Dermis blood vessel endothelial cell (primary cell): ENCODE data around the gene TTN. TPM values are rescaled to one million over a fixed set of nuclear protein-coding genes. Genes with fewer than 3 reads are reported as not detected.

Experiments used
- DNase-seq: peaks from one replicate; pipeline ENCODE4 v3.0.0; 2010
- total RNA-seq: library from RNA; depleted of rRNA; stranded (reverse); fragments of >200 nt; gene quantifications from 2 replicates; pipeline ENCODE4 v1.2.3, GENCODE V29; 2014

TTN gene
- total RNA-seq = 1.5 and 1.8 TPM in 2 replicates

DNA sequence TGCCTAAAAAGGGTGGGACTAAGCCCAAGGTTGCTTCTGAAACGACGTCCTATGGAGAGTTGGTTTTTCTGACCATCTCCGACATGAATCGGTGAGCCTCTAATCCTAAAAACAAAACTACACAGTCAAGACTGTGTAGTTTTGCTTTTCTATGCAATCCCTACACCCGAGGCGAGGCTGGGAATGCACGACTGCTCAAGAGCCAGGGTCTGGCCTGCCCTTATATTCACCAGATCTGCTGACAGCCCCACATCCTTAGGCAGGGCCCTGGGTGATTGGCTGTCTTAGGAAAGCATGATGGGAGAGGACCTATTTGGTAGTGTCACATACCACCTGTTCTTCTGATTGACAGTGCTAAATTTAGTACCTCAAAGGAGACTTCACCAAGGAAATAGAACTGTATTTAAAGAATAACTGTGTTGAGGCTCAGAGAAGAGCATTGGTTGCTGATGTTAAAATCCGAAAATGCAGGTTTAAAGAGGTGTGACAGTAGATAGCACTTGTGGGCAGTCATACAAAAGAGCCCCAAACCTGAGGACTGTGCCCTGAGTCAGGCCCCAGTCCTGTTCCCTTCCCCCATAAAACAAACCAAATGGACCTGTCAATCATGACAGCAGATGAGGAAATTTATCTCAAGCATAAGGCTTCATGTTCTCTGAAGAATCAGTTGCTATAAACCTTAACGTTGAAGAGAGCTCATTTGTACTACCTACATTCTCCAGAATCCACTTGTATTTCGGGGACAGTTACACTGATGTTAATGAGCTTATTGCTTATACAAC, at the start of gene TTN:
Gene TTN (minus strand): TSS at position 197 of the 782 bp plus-strand sequence. CDS start 2,781 bp downstream, outside the sequence.
- DNase-seq = no peak

GRCh38 chr2:178855151-178855550, 47.9 kb upstream of the TTN start:
- DNase-seq = no peak

GRCh38 chr2:178848335-178848734, 41.1 kb upstream of the TTN start:
- DNase-seq = no peak

DNA sequence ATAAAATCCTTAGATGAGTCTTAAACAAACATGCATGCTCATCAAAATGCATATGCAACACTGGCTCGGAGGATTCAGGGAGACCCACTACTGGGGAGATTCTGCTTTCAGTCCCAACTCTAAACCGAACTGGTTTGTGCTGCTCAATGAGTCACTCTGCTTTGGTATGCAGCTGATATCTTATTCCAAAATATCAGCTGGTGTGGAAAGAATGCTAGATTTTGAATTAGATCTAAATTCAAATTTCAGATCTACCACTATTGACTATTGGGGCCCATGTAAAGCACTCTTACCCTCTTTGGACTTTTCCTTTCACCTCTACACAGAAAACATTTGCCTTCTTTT, 39.2 kb upstream of the TTN start:
- no peak for DNase-seq

DNA sequence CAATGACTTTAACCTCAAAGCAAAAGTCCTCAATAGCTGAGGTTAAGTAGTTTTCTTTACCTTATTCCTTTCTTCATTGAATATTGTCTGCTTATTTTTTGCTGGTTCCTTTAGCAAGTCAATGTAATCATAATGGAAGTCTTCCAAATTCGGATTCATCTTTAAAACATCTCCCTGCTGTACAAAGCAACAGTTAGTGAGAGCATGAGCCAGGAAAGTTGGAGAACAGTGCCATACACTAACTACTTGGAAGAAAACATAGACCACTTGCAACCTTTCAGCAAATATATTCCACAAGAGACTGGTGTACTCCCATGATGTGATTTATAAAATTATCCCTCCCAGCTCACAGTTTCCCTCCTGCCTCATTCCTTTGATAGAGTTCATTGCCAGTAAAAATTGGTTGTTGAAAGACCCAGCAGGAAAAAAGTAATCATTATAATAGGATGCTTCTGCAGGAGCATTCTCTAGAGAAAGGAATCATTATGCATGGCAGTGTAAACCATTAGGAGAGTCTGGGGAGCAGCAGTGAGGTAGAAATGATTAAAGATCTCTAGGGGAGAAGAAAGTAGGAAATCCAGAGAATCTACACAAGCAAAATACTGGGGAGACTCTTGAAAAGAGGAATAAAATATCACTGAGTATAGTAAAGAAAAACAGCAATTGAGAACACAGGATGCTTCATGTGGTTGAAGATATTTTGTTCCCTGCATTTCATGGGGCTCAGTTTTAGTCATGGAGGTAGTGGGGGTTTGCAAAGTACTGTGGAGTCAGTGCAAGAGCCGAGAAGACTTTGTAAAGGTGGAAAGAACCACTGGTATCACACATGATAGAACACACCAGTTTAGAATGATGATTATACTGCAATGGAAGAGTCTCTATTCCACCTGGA, 38.6 kb upstream of the TTN start:
- DNase-seq = no peak

DNA sequence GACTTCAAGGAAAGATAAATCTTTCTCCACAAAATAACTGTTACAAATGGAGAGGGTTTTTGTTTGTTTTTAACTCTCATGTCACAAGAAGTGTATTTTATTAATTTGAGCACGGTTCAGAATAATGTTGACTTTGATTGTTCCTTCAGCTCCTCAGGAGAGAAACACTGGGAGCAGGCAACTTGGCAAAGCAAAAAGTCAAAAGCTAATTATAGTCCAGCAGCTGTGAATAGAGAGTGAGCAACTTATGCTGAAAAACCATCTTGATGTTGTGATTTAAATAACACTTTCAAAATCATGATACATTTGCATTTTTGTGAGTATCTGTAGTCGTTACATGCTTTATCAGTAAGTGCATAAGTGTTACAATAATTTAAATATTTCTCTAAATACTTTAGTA, 37.5 kb upstream of the TTN start:
- no peak for DNase-seq

GRCh38 chr2:178844269-178844668, 37.0 kb upstream of the TTN start:
- DNase-seq = no peak

DNA sequence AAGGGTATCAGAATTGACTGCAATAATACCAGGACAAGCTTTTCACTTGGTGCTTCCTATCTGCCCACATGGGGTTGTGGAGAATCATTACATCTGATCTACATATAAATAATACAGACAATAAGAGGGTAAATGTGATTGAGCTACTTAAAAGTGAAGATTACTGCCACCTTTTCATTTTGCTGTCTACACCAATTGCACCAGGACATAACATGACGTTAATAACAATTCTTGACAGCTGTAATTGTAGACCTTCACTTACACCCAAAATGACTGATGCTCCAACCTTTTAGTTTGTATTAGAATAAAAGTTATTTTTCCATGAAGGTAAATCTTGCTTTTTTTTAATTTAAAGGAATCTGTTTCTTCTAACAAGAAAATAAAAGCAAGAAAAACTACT, 36.5 kb upstream of the TTN start:
- no peak for DNase-seq

DNA sequence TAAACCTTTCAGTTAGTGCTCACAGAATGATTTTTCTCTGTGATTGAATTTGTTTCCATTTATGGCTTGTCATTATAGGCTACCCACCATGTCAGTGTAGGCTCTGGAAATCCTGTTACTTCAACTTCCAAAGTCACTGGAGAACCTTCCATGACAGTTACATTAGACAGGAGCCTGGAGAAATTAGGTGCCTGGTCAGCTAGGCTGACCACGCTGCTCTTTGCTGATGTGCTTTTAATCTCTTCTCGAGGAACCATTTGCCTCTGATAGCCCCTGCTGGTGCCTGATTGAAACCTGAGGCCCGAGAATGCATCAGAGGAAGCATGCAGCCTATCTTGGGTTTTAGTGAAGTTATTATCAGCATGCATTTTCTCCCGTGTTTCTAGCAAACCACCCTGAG, 29.6 kb upstream of the TTN start:
- DNase-seq = no peak

DNA sequence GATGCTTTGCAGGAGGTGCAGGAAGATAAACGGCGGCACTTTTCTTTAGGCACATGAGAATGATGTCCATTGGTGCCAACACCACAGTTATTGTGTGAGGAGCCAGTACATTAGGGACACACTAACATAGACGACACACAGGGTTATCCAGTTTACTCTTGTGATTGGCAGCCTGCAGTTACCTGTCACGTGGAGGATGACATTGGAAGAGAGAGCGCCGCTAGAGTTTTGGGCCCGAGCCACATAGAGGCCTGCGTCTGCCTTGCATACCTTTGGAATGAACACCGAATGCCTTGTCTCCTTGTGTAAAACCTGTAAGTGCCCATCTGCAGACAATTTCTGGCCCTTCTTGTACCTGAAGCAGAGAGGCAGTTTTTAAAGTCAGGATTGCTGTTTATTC, 26.9 kb upstream of the TTN start:
- DNase-seq = no peak

DNA sequence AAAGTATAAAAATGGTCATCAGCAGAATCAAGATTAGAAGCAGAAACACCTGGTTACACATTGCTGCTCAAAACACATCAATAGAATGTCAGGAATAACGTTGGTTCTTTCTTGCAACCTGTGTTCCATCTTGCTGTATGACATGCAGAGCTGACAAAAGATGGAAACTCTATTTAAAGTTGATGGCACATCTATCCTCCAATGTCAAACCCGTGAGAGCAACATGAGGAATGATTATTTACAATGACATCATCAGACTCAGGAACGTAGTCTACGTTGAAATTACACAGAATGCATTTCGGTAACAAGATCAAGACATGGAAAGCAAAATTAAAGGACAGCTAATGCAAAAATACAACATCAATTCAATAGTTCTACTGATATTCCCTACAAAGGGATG, 26.2 kb upstream of the TTN start:
- DNase-seq = no peak

DNA sequence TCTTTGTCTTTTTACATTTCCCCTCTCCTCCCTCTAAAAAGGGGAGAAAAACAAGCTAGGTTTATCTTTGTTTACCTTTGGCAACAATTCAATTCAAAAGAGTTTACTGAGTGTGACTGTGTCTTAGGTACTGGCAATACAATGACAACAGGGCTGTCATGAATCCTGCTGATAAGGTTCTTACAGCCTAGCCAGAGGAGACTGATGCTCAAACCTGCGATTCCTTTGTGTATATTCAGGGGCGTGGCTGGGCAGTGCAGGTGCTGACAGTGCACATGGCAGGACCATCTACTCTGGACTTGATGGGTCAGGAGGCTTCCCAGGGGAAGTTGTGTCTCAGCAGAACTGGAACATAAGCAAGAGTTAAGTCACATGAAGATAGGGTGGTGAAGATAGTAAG, 23.2 kb upstream of the TTN start:
- DNase-seq = peak; percentile 36

- peak; percentile 52 for DNase-seq
Measured at GRCh38 chr2:178829981-178830380, 22.8 kb upstream of the TTN start.

DNA sequence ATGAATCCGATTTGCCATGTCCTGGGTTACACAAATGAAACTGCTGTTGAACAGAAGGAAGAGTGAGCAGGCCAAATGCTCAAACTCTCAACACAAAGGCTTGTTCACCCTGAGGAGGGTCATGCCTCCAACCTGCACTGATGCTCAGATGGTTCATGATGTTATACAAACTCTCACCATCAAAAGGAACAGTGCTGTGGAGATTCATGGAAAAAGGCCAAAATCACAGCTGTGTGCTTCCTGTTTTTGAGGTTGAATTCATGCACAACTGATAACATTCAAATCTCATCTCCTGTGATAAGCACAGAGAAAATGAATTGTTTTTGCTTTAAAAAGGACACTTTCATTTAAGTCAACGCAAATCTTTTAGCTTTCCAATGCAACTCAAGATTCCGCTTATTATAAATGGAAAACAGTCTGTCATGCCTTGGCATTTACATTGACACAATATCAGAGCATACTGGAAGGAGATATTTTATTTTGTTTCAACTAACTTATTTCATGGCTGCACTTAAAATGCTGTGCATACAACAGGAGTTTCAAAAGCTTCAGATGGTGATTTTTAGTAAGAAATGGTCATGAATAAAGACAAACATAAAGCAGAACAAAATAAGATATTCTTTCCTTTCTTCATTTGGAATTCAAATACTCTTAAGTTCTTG, 22.2 kb upstream of the TTN start:
- peak; percentile 93 for DNase-seq

- DNase-seq = peak; percentile 38
Measured at GRCh38 chr2:178828486-178828881, 21.3 kb upstream of the TTN start.

DNA sequence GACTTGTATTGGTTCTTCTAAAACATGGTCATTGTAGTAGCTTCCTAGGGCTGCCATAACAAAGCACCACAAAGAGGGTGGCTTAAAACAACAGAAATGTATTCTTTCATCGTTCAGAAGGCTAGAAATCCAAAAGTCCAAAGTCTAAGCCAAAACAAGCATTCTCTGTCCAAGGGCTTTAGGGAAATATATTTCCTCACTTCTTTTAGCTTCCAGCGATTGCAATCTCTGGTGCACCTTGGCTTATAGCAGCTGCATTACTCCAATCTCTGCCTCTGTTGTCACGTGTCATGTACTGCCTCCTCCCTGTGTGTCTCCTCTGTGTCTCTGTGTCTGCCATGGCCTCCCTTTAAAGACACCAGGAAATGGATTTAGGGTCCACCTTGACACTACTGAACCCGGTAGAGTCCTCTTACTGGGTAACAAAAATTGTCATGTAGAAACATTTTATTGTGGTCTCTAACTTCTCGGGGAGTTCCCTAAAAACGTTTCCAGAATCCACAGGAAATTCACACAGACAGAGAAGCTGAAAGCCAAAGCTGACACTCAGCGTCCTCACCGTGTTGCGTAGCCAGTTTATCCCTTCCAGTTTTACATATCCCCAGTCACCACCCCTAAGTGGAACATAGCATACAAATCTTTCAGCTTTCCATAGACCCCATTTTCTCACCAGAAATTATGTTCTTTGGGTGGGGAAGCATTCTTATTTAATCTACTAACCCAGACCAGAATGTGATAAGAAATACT, 20.7 kb upstream of the TTN start:
- peak; percentile 37 for DNase-seq

DNA sequence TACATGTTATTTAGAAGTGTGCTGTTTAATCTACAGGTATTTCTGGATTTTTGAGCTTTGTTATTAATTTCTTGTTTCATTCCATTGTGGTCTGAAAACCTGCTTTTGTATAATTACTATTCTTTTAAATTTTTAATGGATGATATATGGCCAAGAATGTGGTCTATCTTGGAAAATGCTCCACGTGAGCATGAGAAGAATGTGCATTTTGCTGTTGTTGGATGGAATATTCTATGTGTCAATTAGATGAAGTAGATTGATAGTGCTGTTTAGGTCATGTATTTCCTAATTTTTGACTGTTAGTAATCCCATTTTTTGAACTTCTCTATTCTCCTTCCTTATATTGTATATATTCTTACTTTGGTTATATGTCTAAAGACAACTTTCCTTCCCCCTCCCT, 19.9 kb upstream of the TTN start:
- no peak for DNase-seq

DNA sequence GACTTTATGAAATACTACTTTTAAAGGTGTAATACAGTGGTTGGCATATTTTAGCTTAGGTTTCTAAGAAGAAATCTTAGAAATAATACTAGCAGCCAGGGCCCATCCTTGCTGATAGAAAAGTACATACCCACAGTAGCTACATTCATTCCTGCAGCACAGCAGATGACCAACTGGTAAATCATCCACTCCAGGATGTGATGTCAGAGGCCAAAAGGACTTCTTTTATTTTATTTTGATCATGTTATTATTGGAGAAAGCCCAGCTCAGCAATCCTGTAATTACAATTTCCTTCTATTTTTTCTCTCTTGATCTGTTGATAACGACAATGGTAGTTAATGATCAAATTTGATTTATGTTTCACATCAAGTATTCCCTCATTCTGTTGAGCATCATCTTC, 18.0 kb upstream of the TTN start:
- DNase-seq = peak; percentile 84

- DNase-seq = no peak
Measured at GRCh38 chr2:178824181-178824580, 17.0 kb upstream of the TTN start.

DNA sequence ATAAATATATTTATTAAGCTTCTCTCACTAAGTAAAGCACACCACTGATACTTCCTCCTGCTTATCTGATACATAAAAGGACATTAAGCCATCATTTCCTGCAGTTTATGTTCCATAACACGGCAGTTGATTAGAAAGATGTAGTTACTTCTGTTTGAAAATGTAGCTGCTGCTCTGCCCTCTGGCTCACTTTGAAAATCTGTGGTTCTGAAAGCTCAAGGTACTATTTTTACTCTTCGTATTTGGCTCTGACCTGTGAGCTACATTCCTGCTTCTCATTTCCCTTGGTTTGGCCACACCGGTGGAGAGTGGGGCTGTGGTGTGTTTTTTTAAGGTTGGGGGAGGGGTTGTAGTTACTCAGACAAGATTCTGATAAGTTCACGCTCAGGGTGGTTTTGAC, 12.8 kb upstream of the TTN start:
- DNase-seq = peak; percentile 57

DNA sequence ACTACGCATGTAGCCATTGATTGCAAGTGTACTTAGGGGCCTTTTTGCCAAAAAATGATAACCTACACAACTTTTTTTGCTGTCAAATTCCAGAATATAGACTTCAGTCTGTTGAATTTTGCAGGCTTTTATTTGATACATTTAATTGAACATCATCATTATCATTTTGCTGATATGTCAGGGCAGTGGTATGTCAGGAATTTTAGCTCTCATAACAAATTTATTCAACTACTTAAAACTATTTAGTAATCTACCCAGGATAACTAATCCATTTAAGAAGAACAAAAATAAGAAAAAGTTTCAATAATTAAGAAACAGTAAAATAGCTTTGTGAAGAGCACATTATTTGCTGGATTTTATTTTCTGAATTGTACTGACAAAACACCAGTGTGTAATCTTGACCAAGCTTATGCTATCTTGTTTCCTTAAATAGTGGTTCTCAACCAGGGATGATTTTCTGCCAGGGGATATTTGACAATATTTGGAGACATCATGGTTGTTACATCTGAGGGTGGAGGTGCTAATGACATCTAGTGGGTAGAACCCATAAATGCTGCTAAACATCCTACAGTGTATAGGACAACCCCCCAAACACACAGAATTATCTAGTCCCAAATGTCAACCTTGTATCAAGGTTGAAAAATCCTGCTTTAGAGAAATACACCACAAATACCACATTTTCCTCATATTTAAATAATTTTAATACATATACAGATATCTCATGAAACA, 12.1 kb upstream of the TTN start:
- peak; percentile 18 for DNase-seq

DNA sequence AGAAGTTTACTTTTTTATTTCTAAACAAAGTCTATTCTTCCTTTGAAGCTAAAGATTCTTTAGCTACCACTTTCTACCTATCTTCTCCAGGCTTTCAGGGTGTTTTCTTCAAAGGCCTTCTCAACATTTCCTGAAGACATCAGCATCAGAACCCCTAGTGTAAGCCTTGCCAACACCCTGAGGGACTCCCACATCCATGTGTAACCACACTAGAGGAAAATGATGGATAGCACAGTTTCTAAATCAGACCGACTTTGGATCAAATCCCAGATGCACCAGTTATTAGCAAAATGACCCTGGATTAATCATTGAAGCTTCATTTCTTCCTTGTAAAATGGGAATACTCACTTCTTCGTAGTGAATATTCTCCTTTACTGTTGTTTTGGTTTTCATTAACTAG, 4.7 kb upstream of the TTN start:
- DNase-seq = no peak
